ENCODE data around the gene ENTPD1. TPM values are rescaled to one million over a fixed set of nuclear protein-coding genes. Genes with fewer than 3 reads are reported as not detected.

ENTPD1 gene
- total and polyA plus RNA-seq, 2 experiments from 2014 or later, result 0.29 TPM; not detected in 1

GRCh38 chr10:95819620-95820329 lies 63.8 kb downstream of the ENTPD1 start:
- H3K79me2 ChIP-seq (ENCODE audit: insufficient read depth), result no peaks in the 10 kb centered on the region
- H3K9me3 ChIP-seq (ENCODE audit: low read depth), result no peaks in the 10 kb centered on the region
- H3K27ac ChIP-seq, result no peak overlapping the region
- peaks cover 11% of the 10 kb centered on the region; the same call in 1 of the 2 replicates for H3K4me1 ChIP-seq (ENCODE audit: insufficient read depth)
- H3F3A ChIP-seq (ENCODE audit: insufficient read depth), result no peaks in the 10 kb centered on the region
- H3K9ac ChIP-seq, result no peak overlapping the region
- no peak for TF ChIP-seq EZH2phosphoT487 (IDR thresholded peaks at IDR 0.05; ENCODE audit: insufficient read depth, low read depth)
- TF ChIP-seq EZH2 (IDR thresholded peaks at IDR 0.05; ENCODE audit: insufficient read depth, poor library complexity, severe bottlenecking), result no peak
- peaks cover 13% of the 10 kb centered on the region; the same call in 1 of the 2 replicates for H3K27me3 ChIP-seq (replicated peaks; ENCODE audit: insufficient read depth)
- H4K20me1 ChIP-seq (ENCODE audit: insufficient read depth), result no peaks in the 10 kb centered on the region
- no peak overlapping the region for H3K4me2 ChIP-seq (ENCODE audit: unreplicated experiment)
- in situ Hi-C loops (cut with MboI), result no loop called here
- no peaks in the 10 kb centered on the region for H3K36me3 ChIP-seq (ENCODE audit: low read depth)
- no peak overlapping the region for H3K4me3 ChIP-seq
- no peak overlapping the region for H2AFZ ChIP-seq
- WGBS, 2 experiments (ENCODE audit: low coverage in 1 of 2, low lambda C conversion rate in 2 of 2, missing lambda C conversion rate in 2 of 2), result 1 to 12% methylated on average over 2 of the region's 2 CpGs
- no peak for DNase-seq
- no peaks in the 10 kb centered on the region for H3K9me2 ChIP-seq (ENCODE audit: insufficient read depth)

GRCh38 chr10:95820363-95820762 lies 64.4 kb downstream of the ENTPD1 start:
- no peak overlapping the region for H2AFZ ChIP-seq

GRCh38 chr10:95821720-95822119 lies 65.8 kb downstream of the ENTPD1 start:
- in situ Hi-C loops (cut with MboI), result no loop called here
- WGBS, 2 experiments (ENCODE audit: low coverage in 1 of 2, low lambda C conversion rate in 2 of 2, missing lambda C conversion rate in 2 of 2), result 5 to 23% methylated on average over 1 of the region's 1 CpG
- no peak for TF ChIP-seq EZH2 (IDR thresholded peaks at IDR 0.05; ENCODE audit: insufficient read depth, poor library complexity, severe bottlenecking)

More at GRCh38 chr10:95820363-95820762, 64.4 kb downstream of the ENTPD1 start:
- H3K36me3 ChIP-seq (ENCODE audit: low read depth), result no peaks in the 10 kb centered on the region
- H3K27me3 ChIP-seq (replicated peaks; ENCODE audit: insufficient read depth), result peaks cover 13% of the 10 kb centered on the region; the same call in 1 of the 2 replicates
- H3K4me2 ChIP-seq (ENCODE audit: unreplicated experiment), result no peak overlapping the region
- no peaks in the 10 kb centered on the region for H4K20me1 ChIP-seq (ENCODE audit: insufficient read depth)
- H3K27ac ChIP-seq, result no peak overlapping the region
- no peak overlapping the region for H3K4me3 ChIP-seq
- TF ChIP-seq EZH2phosphoT487 (IDR thresholded peaks at IDR 0.05; ENCODE audit: insufficient read depth, low read depth) (no peak), EZH2 (IDR thresholded peaks at IDR 0.05; ENCODE audit: insufficient read depth, poor library complexity, severe bottlenecking) (no peak)
- in situ Hi-C loops (cut with MboI), result no loop called here
- WGBS, 2 experiments (ENCODE audit: low coverage in 1 of 2, low lambda C conversion rate in 2 of 2, missing lambda C conversion rate in 2 of 2), result 62 to 71% methylated on average over 3 of the region's 3 CpGs
- H3K4me1 ChIP-seq (ENCODE audit: insufficient read depth), result peaks cover 11% of the 10 kb centered on the region; the same call in 1 of the 2 replicates
- no peak overlapping the region for H3K9ac ChIP-seq
- DNase-seq, result no peak
- no peaks in the 10 kb centered on the region for H3K9me2 ChIP-seq (ENCODE audit: insufficient read depth)
- H3K9me3 ChIP-seq (ENCODE audit: low read depth), result no peaks in the 10 kb centered on the region
- H3K79me2 ChIP-seq (ENCODE audit: insufficient read depth), result no peaks in the 10 kb centered on the region
- no peaks in the 10 kb centered on the region for H3F3A ChIP-seq (ENCODE audit: insufficient read depth)

GRCh38 chr10:95830044-95830443 lies 74.1 kb downstream of the ENTPD1 start:
- no peaks in the 10 kb centered on the region for H3K79me2 ChIP-seq (ENCODE audit: insufficient read depth)
- H3F3A ChIP-seq (ENCODE audit: insufficient read depth), result no peaks in the 10 kb centered on the region
- no peaks in the 10 kb centered on the region for H3K36me3 ChIP-seq (ENCODE audit: low read depth)
- H3K4me3 ChIP-seq, result no peak overlapping the region
- 0 out of 2 replicates have a peak, but pooled peaks cover 3% of the 10 kb centered on the region for H3K27me3 ChIP-seq (replicated peaks; ENCODE audit: insufficient read depth)
- no peak overlapping the region for H3K4me2 ChIP-seq (ENCODE audit: unreplicated experiment)
- TF ChIP-seq EZH2phosphoT487 (IDR thresholded peaks at IDR 0.05; ENCODE audit: insufficient read depth, low read depth) (no peak), EZH2 (IDR thresholded peaks at IDR 0.05; ENCODE audit: insufficient read depth, poor library complexity, severe bottlenecking) (no peak)
- H3K9ac ChIP-seq, result no peak overlapping the region
- DNase-seq, result no peak
- no peaks in the 10 kb centered on the region for H4K20me1 ChIP-seq (ENCODE audit: insufficient read depth)
- no peak overlapping the region for H3K27ac ChIP-seq
- H3K4me1 ChIP-seq (ENCODE audit: insufficient read depth), result no peaks in the 10 kb centered on the region
- in situ Hi-C loops (cut with MboI), result no loop called here
- H2AFZ ChIP-seq, result no peak overlapping the region
- no peaks in the 10 kb centered on the region for H3K9me3 ChIP-seq (ENCODE audit: low read depth)
- no peaks in the 10 kb centered on the region for H3K9me2 ChIP-seq (ENCODE audit: insufficient read depth)

More at GRCh38 chr10:95821720-95822119, 65.8 kb downstream of the ENTPD1 start:
- no peak overlapping the region for H2AFZ ChIP-seq
- H3K9me3 ChIP-seq (ENCODE audit: low read depth), result no peaks in the 10 kb centered on the region
- no peaks in the 10 kb centered on the region for H3K79me2 ChIP-seq (ENCODE audit: insufficient read depth)
- H3K27me3 ChIP-seq (replicated peaks; ENCODE audit: insufficient read depth), result peaks cover 6% of the 10 kb centered on the region; the same call in 1 of the 2 replicates
- H3K27ac ChIP-seq, result no peak overlapping the region
- peaks cover 11% of the 10 kb centered on the region; the same call in 1 of the 2 replicates for H3K4me1 ChIP-seq (ENCODE audit: insufficient read depth)
- H3K4me2 ChIP-seq (ENCODE audit: unreplicated experiment), result no peak overlapping the region
- H3F3A ChIP-seq (ENCODE audit: insufficient read depth), result no peaks in the 10 kb centered on the region
- no peak overlapping the region for H3K9ac ChIP-seq
- H3K36me3 ChIP-seq (ENCODE audit: low read depth), result no peaks in the 10 kb centered on the region
- no peak for DNase-seq
- no peaks in the 10 kb centered on the region for H4K20me1 ChIP-seq (ENCODE audit: insufficient read depth)
- no peak overlapping the region for H3K4me3 ChIP-seq
- H3K9me2 ChIP-seq (ENCODE audit: insufficient read depth), result no peaks in the 10 kb centered on the region
